GM12873 (cell line): ENCODE measurements around the gene CLDN6.
A peak's percentile ranks its signal among the peaks of the same experiment; 100 is the strongest.

Source experiments
- TF ChIP-seq, protein P1 (sequence below): IDR thresholded peaks from 2 replicates; pipeline ENCODE4 v1.5.1; 2012; ENCODE audit warnings: low read depth, mild to moderate bottlenecking, moderate library complexity, low read length, control low read depth; ENCODE audit not compliant: insufficient read depth; ENCODE audit errors: missing control alignments

Gene CLDN6

DNA sequence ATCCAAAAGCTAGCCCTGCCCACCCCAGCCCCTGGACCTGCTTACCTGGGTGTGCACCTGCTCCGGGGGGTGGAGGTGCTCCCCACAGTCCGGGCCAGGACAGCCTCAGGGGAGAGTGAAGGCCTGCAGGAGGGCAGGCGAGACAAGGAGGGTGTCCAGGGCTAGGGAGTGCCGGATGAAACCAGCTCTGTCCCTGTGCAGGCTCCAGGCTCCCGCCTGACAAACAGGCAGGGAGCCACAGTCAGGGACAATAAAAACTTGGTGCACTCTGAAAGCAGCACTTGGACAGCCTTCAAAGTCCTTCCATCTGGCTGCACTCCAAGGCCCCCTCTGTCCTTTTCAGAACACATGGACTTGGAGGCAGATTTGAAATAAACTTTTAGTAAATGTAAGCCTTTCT, 44.9 kb downstream of the CLDN6 start:
- TF ChIP-seq, protein P1, sequence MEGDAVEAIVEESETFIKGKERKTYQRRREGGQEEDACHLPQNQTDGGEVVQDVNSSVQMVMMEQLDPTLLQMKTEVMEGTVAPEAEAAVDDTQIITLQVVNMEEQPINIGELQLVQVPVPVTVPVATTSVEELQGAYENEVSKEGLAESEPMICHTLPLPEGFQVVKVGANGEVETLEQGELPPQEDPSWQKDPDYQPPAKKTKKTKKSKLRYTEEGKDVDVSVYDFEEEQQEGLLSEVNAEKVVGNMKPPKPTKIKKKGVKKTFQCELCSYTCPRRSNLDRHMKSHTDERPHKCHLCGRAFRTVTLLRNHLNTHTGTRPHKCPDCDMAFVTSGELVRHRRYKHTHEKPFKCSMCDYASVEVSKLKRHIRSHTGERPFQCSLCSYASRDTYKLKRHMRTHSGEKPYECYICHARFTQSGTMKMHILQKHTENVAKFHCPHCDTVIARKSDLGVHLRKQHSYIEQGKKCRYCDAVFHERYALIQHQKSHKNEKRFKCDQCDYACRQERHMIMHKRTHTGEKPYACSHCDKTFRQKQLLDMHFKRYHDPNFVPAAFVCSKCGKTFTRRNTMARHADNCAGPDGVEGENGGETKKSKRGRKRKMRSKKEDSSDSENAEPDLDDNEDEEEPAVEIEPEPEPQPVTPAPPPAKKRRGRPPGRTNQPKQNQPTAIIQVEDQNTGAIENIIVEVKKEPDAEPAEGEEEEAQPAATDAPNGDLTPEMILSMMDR, result no peak

GRCh38 chr16:2971985-2972784, 45.8 kb downstream of the CLDN6 start:
- TF ChIP-seq, protein P1, result no peak

DNA sequence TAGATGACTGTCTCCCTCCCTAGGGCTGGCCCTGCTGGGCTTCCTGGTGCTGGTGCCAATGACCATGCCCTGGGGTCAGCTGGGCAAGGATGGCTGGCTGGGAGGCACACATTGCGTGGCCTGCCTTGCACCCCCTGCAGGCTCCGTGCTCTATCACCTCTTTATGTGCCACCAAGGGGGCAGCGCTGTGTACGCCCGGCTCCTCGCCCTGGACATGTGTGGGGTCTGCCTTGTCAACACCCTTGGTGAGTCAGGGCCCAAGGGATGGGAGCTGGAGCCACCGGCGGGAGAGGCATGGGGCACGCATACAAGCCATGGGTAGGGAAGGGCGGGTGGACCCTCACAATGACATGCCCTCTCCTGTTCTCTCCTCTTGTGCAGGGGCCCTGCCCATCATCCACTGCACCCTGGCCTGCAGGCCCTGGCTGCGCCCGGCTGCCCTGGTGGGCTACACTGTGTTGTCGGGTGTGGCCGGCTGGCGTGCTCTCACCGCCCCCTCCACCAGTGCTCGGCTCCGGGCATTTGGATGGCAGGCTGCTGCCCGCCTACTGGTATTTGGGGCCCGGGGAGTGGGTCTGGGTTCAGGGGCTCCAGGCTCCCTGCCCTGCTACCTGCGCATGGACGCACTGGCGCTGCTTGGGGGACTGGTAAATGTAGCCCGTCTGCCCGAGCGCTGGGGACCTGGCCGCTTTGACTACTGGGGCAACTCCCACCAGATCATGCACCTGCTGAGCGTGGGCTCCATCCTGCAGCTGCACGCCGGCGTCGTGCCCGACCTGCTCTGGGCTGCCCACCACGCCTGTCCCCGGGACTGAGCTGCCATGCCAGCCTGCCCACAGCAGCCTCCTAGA, 46.6 kb downstream of the CLDN6 start:
- TF ChIP-seq, protein P1, result no peak

DNA sequence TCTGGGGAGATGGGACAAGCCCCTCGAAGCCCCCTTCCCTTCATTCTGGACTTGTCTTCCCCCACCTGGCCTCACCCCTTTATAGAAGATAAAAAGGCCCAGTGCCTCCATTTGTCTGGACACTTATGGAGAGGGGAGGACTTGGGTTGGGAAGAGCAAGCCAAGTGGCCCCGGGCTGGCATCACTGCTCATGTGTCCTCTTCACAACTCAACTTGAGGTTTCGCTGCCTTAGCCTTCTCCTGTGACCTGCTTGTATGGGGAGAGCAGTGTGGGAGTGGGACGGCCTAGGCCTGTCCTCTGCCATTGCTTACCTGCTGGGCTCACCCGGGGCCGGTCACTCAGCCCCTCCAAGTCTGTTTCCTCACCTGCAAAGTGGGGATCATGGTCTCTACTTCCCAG, 47.4 kb downstream of the CLDN6 start:
- TF ChIP-seq, protein P1, result no peak

DNA sequence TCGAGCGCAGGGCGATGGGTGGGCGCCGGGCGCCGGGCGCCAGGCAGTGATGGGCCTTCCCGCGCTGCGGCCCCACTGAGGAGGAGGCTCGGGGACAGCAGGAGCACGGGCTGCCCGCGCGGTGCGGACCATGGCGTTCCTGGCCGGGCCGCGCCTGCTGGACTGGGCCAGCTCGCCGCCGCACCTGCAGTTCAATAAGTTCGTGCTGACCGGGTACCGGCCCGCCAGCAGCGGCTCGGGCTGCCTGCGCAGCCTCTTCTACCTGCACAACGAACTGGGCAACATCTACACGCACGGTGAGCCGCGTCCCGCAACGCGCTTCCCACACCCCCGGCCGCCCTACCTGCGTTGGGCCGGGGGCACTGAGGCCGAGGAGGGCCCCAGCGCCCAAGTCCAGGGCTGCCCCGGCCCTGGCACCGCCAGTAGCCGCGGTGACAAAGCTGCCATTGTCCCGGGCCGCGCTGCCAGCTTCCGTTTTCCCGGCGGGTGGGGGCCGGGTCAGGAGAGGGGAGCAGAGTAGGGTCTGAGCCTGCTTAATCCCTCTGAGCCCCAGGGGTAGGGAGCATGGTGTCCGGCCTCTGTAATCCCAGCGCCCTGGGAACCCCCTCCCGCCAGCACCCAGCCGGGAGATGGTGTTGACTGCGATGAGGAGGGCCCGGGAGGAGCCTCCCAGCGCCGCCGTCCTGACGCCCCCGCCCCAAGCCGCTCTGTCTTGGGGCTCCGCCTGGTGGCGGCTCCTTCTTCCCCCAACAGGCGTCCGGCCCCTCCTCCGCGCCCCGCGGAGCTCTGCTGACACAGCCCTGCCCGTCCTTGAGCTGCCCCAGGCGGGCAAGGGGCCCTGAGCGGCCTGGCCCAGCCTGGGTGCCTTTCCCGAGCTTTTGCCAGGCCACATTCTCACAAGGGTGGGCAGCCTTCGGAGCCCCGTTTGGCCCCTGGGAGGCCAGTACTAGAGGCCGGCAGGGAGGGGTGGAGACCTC, 48.1 kb downstream of the CLDN6 start:
- TF ChIP-seq, protein P1, result peak; percentile 71

GRCh38 chr16:2968738-2969544, 49.0 kb downstream of the CLDN6 start, which contains the start of gene PAQR4:
TSS of gene PAQR4 (plus strand) at chr16:2969348. CDS start at chr16:2969675, 327 bp downstream.
- TF ChIP-seq, protein P1, result no peak
